Fibroblast of skin of left biceps (primary cell): ENCODE data around the gene ADCYAP1R1.
"Not testable (repeated sequence)": the region's sequence is repeated elsewhere in the genome, so short reads cannot be mapped to it uniquely, and the experiment has no call there.

Experiments
- DNase-seq, 2 experiments: peaks; one replicate each; pipeline ENCODE4 v3.0.0-alpha.2; 2013; ENCODE audit warnings: low read depth in 2 of 2

The ADCYAP1R1 gene

GRCh38 chr7:31134246-31135188 lies 82.4 kb downstream of the ADCYAP1R1 start:
- peak; percentile 17 to 20 for DNase-seq

DNA sequence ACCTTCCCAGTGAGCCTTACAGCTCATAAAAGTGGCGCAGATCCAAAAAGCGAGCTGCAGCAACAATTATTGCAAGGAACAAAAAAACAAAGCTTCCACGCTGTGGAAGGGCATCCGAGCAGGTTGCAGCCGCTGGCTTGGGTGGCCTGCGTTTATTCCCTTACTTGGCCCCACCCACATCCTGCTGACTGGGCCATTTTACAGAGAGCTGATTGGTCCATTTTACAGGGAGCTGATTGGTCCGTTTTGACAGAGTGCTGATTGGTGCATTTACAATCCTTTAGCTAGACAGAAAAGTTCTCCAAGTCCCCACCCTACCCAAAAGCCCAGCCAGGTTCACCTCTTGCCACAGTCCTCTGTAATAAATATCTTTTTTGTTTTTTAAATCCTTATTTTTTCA lies 85.1 kb downstream of the ADCYAP1R1 start:
- DNase-seq, result no peak

GRCh38 chr7:31145339-31145738 lies 93.2 kb downstream of the ADCYAP1R1 start:
- DNase-seq, result no peak

GRCh38 chr7:31146030-31146429 lies 93.9 kb downstream of the ADCYAP1R1 start:
- DNase-seq, result no peak

DNA sequence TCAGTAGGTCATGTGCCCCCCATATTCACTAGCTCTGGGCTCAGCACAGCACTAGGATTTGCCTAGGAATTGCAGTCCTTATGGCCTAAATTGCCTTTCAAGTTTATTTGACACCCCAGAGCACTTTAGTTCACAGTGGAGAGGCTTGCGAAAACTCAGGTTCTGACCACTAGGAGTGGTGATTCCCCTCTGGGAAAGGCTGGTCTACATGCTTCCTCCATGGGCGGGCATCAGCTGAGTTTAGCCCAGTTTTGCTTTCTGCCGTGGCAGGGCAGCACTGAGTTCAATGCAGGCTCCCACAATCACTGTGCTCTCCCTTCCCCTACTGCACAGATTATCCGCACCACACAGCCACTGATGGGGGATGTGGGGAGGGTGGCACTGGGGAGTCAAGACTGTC lies 94.4 kb downstream of the ADCYAP1R1 start:
- DNase-seq, result no peak

DNA sequence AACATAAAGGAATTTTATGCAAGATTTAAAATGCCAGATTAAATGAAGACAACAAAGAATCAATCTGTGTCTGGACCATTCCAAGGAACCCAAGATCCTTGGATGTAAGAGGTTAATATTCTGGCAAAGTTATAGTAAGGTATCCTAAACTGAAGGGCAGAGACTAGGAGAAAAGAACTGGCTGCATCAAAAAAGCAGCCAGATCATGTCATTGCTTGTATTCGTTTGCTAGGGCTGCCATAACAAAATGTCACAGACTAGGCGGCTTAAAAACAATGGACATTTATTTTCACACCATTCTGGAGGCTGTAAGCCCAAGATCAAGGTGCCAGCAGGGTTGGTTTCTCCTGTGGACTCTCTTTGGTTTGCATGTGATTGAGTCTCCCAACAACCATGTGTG lies 99.7 kb downstream of the ADCYAP1R1 start:
- DNase-seq, result no peak

GRCh38 chr7:31153318-31153717 lies 101.2 kb downstream of the ADCYAP1R1 start:
- not testable (repeated sequence) for DNase-seq

GRCh38 chr7:31160941-31161340 lies 108.8 kb downstream of the ADCYAP1R1 start:
- DNase-seq, result no peak
